Astrocyte of the cerebellum (primary cell): Measurements from ENCODE around the gene BIRC7.

Experiments used
- DNase-seq: peaks from one replicate; pipeline ENCODE4 v3.0.0-alpha.2; 2011; ENCODE audit warnings: low read depth
- H3K4me3 ChIP-seq: 2 replicates; pipeline ENCODE4 v1.5.1; 2011; ENCODE audit warnings: mild to moderate bottlenecking, low read depth, low read length, moderate library complexity
- CTCF ChIP-seq: IDR thresholded peaks from 2 replicates; pipeline ENCODE4 v1.5.1; 2012; ENCODE audit warnings: low read length, low read depth, moderate library complexity, mild to moderate bottlenecking; ENCODE audit errors: missing control alignments
- in situ Hi-C: cut with HindIII; loops from 2 replicates; pipeline ENCODE4 v1.10.0; 2017; ENCODE audit warnings: low sequenced_read_pairs

Gene BIRC7

GRCh38 chr20:63242736-63243135 is 7.0 kb downstream of the BIRC7 start:
- DNase-seq: no peak
- in situ Hi-C loops: no loop called here
- no peak for TF ChIP-seq CTCF
- no peak overlapping the region for H3K4me3 ChIP-seq

- no peak overlapping the region for H3K4me3 ChIP-seq
- TF ChIP-seq CTCF: no peak
- in situ Hi-C loops: no loop called here
These were observed 8.0 kb downstream of the BIRC7 start for GRCh38 chr20:63243604-63244247.

GRCh38 chr20:63244468-63244867 is 8.8 kb downstream of the BIRC7 start:
- DNase-seq: no peak

More at GRCh38 chr20:63243604-63244247, 8.0 kb downstream of the BIRC7 start:
- DNase-seq: no peak

GRCh38 chr20:63246490-63247288 is 11.0 kb downstream of the BIRC7 start:
- DNase-seq: no peak
- TF ChIP-seq CTCF: no peak
- H3K4me3 ChIP-seq: no peak overlapping the region
- in situ Hi-C loops: no loop called here

More at GRCh38 chr20:63244468-63244867, 8.8 kb downstream of the BIRC7 start:
- no peak overlapping the region for H3K4me3 ChIP-seq
- in situ Hi-C loops: no loop called here
- TF ChIP-seq CTCF: no peak

- no peak for TF ChIP-seq CTCF
- in situ Hi-C loops: no loop called here
- DNase-seq: no peak
- H3K4me3 ChIP-seq: no peak overlapping the region
These were observed 12.0 kb downstream of the BIRC7 start for GRCh38 chr20:63247671-63248228.

- DNase-seq: no peak
- no peak overlapping the region for H3K4me3 ChIP-seq
- TF ChIP-seq CTCF: no peak
- in situ Hi-C loops: no loop called here
These were observed 13.3 kb downstream of the BIRC7 start for GRCh38 chr20:63248835-63249591.
